Omental fat pad (tissue), 4 donors: ENCODE results near the gene GM2A. TPM values are rescaled to one million over a fixed set of nuclear protein-coding genes. Genes with fewer than 3 reads are reported as not detected.
"Not testable (repeated sequence)": the region's sequence is repeated elsewhere in the genome, so short reads cannot be mapped to it uniquely, and the experiment has no call there.

Experiments used
- ATAC-seq: fragments of 150-250 bp; one replicate; pipeline ENCODE4 v1.9.1; 2016; ENCODE audit warnings: mild to moderate bottlenecking, moderate library complexity; ENCODE audit not compliant: low FRiP score
- DNase-seq: peaks from one replicate; pipeline ENCODE4 v3.0.0-alpha.2; 2019; ENCODE audit warnings: low spot score
- CTCF ChIP-seq, 3 donors: fragments of 450-650 bp; IDR thresholded peaks; one replicate each; pipeline ENCODE4 v1.5.1; 2016 to 2017; ENCODE audit warnings: antibody characterized with exemption in 3 of 3, mild to moderate bottlenecking in 3 of 3, moderate library complexity in 2 of 3
- total RNA-seq, 4 donors: library from RNA; depleted of rRNA; stranded (reverse); fragments of >200 nt; gene quantifications; one replicate each; pipeline ENCODE4 v1.1.0, GENCODE V29; 2016

The GM2A gene
- total RNA-seq, 4 donors from 2014 or later = 26.6 to 62.6 (median 27.9) TPM

DNA sequence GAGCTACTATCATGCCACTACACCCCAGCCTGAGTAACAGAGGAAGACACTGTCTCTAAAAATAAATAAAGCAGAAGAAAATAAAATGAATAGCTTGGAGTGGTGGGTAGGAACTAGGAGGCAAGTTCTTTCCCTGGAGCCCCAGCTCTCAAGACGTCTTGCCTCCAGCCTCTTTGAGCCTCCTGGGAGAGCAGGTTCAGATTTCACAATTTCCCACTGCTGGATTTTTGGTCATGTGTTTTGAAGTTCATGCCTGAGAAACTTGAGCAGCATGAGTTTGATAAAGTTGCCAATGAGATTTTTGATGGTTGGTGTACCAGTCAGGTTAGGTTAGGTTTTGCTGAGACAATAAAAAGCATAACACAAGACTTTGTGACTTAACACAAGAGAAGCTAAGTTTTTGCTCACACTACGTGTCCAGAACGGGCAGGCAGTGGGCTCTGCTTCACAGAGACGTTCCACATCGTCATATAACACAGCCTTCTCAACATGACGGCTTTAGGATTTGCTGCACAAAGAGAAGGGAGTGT is 25.0 kb upstream of the GM2A start:
- TF ChIP-seq CTCF (IDR thresholded peaks at IDR 0.05) = no peak
- no peak for DNase-seq
- ATAC-seq = no peak

DNA sequence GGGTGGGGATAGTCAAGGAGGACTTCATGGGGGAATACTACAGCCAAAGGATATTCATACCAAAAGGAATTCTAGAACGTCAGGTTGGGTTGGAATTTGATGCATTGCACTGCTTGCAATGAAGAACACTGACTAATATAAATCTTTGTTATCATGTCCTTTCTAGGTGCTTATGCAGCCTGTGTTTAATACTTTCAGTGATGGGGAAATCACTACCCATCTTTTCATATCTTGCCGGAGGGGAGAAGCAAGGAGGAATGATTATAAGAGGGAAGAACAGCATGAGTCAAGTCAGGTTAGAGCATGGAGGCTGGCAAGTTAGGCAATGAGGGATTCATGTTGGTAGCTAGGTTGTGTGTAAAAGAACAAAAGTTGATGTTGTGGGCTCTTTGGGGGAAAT is 24.0 kb upstream of the GM2A start:
- DNase-seq (no peak), ATAC-seq (peak; percentile 33)
- TF ChIP-seq CTCF (IDR thresholded peaks at IDR 0.05) = no peak

DNA sequence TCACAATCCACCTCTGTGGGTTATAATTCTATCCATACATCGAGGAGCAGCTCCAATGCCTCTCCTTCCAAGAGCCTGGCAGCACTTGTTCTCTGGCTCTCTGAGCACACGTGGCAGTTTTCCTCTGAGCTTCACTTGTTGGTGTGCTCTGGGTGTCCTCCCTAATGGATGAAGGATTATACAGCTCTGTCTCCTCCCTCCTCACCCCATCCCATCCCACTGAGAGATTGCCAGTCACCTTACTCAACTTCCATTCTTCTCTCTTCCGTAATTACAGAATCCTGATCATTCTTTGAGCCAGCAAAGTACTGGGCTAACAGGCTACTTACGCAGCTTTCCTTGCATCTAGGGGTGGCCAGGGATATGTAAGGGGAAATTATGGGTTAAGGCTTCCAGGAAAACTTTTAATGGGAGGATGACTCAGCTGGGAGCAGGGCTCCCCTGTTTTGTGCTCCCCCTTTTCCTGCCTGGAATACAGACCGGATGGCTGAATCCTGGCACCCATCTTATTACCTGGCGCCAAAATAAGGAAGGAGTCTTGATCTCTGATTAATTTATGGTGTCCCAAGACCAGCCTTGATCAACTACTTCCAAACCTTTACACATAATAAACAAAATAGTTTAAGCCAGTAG is 22.8 kb upstream of the GM2A start:
- ATAC-seq (peak; percentile 79), DNase-seq (no peak)
- no peak for TF ChIP-seq CTCF (IDR thresholded peaks at IDR 0.05)

- ATAC-seq (no peak), DNase-seq (no peak)
- TF ChIP-seq CTCF (IDR thresholded peaks at IDR 0.05) = no peak
These were observed 21.6 kb upstream of the GM2A start for GRCh38 chr5:151231359-151231758.

DNA sequence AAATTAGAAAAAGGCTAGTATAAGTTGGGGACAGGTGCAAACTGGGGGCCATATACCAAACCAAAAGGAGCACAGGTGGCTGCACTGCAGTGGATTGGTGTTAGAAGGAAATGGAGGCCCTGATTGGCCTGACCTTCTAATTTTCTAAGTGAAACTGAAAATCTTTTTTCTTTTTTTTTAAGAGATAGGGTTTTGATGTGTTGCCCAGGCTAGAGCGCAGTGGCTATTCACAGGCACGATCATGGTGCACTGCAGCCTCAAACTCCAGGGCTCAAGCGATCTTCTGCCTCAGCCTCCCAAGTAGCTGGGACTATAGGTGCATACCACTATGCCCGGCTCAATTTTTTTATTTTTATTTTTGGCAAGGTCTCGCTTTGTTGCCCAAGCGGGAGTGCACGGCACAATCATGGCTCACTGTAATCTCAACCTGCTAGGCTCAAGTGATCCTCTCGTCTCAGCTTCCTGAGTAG is 19.3 kb upstream of the GM2A start:
- DNase-seq (no peak), ATAC-seq (no peak)
- TF ChIP-seq CTCF (IDR thresholded peaks at IDR 0.05) = no peak

DNA sequence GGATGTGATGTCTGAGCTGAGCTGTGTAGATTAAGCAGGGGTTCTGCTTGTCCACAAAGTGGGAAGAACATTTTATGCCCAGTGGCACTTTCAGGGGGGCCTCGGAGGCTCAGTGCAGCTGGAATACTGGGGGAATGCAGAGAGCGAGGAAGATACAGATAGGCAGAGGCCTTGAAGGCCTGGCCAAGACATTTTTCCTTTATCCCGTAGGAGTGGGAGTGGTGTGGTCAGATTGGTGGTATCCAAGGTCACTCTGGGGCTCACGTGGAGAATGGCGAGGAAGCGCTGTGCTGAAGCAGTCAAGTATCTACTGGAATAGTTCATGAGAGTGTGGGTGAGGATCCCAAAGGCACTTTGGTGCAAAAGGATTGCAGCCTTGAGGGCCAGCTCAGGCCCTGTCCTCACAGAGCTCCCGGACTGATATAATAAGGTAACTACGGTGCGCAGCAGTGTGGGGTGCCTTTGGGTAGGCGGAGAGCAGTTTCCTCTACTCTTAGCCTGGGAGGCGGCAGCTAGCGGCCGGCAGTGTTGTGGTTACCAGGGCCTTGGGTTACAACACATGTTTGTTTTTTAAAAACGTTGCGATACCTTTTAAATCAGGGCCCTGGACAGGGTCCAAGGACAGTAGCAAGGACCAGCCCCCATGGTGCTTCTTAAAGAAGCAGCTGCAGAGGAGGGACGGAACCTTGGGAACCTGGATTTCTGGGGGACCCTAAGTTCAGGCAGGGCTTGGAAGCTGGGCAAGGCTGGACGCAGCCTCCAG is 18.3 kb upstream of the GM2A start:
- DNase-seq = no peak

GRCh38 chr5:151235239-151235571 is 17.8 kb upstream of the GM2A start:
- not testable (repeated sequence) for DNase-seq, ATAC-seq

More for the DNA sequence above, 18.3 kb upstream of the GM2A start:
- ATAC-seq = peak; percentile 80
- TF ChIP-seq CTCF (IDR thresholded peaks at IDR 0.05) = no peak
